ENCODE results near the gene NDUFS7. TPM values are rescaled to one million over a fixed set of nuclear protein-coding genes. Genes with fewer than 3 reads are reported as not detected.
A peak's percentile ranks its signal among the peaks of the same experiment; 100 is the strongest.

The NDUFS7 gene
- total and polyA plus RNA-seq, 2 donors from 2014 or later, result 85.5 to 265 TPM

DNA sequence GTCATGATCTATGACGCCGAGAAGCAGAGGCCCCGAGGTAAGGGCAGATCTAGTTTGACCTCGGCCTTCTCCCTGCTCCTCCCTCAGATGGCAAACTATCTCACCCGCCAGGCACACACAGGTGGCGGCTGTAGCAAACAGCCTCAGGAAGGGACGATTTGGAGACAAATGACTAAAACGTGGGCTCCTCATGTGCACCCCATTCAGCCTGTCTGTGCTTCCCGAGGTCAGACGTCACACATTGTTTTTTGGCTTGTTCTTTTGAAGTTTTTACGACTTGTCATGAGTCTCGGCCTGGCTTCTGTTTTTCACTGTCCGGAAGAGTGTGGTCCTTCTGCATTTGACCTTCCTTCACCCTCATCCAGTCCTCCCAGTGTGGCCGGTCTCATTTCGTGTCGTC lies 38.7 kb downstream of the NDUFS7 start:
- H3K27me3 ChIP-seq (ENCODE audit: control insufficient read depth, insufficient read depth, low read length), result no peaks in the 10 kb centered on the region
- H3K9ac ChIP-seq (ENCODE audit: low read length in 3 of 3), result no peak overlapping the region
- DNase-seq (peak in 1 of 5 donors; percentile 48), FAIRE-seq (no peak)
- H3K9me3 ChIP-seq (ENCODE audit: control insufficient read depth in 2 of 3, insufficient read depth in 1 of 3, low read length in 3 of 3), result no peaks in the 10 kb centered on the region
- TF ChIP-seq, protein P1, sequence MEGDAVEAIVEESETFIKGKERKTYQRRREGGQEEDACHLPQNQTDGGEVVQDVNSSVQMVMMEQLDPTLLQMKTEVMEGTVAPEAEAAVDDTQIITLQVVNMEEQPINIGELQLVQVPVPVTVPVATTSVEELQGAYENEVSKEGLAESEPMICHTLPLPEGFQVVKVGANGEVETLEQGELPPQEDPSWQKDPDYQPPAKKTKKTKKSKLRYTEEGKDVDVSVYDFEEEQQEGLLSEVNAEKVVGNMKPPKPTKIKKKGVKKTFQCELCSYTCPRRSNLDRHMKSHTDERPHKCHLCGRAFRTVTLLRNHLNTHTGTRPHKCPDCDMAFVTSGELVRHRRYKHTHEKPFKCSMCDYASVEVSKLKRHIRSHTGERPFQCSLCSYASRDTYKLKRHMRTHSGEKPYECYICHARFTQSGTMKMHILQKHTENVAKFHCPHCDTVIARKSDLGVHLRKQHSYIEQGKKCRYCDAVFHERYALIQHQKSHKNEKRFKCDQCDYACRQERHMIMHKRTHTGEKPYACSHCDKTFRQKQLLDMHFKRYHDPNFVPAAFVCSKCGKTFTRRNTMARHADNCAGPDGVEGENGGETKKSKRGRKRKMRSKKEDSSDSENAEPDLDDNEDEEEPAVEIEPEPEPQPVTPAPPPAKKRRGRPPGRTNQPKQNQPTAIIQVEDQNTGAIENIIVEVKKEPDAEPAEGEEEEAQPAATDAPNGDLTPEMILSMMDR (IDR thresholded peaks at IDR 0.05; ENCODE audit: borderline replicate concordance, extremely low read depth, insufficient read depth), result no peak
- H3K4me3 ChIP-seq (ENCODE audit: low read length in 3 of 3), result no peak overlapping the region
- peaks cover 0 to 34% (median 32%) of the 10 kb centered on the region in 3 donors for H3K4me1 ChIP-seq (ENCODE audit: control insufficient read depth in 2 of 3, insufficient read depth in 2 of 3, low read depth in 1 of 3, low read length in 3 of 3)
- H3K27ac ChIP-seq (ENCODE audit: low read depth in 2 of 2, low read length in 2 of 2), result peak overlapping the region in 1 of 2 donors; percentile 61
- peaks cover 4 to 53% (median 27%) of the 10 kb centered on the region in 3 donors for H3K36me3 ChIP-seq (ENCODE audit: control insufficient read depth in 2 of 3, insufficient read depth in 3 of 3, low read length in 3 of 3)
- intact Hi-C loops (cut with DNase I), result no loop called here

- peaks cover 4 to 55% (median 30%) of the 10 kb centered on the region in 3 donors for H3K36me3 ChIP-seq (ENCODE audit: control insufficient read depth in 2 of 3, insufficient read depth in 3 of 3, low read length in 3 of 3)
- no peak overlapping the region for H3K4me3 ChIP-seq (ENCODE audit: low read length in 3 of 3)
- intact Hi-C loops (cut with DNase I), result no loop called here
- FAIRE-seq (no peak), DNase-seq (peak in 1 of 5 donors; percentile 71)
- peaks cover 0 to 29% (median 27%) of the 10 kb centered on the region in 3 donors for H3K4me1 ChIP-seq (ENCODE audit: control insufficient read depth in 2 of 3, insufficient read depth in 2 of 3, low read depth in 1 of 3, low read length in 3 of 3)
- TF ChIP-seq, protein P1 (IDR thresholded peaks at IDR 0.05; ENCODE audit: borderline replicate concordance, extremely low read depth, insufficient read depth), result no peak
- peak overlapping the region in 1 of 2 donors; percentile 64 for H3K27ac ChIP-seq (ENCODE audit: low read depth in 2 of 2, low read length in 2 of 2)
- no peaks in the 10 kb centered on the region for H3K9me3 ChIP-seq (ENCODE audit: control insufficient read depth in 2 of 3, insufficient read depth in 1 of 3, low read length in 3 of 3)
- H3K27me3 ChIP-seq (ENCODE audit: control insufficient read depth, insufficient read depth, low read length), result no peaks in the 10 kb centered on the region
- no peak overlapping the region for H3K9ac ChIP-seq (ENCODE audit: low read length in 3 of 3)
Observed at GRCh38 chr19:1422943-1423342, 39.2 kb downstream of the NDUFS7 start.

GRCh38 chr19:1423436-1424191 lies 39.9 kb downstream of the NDUFS7 start:
- Histone ChIP-seq H3K9me3 (ENCODE audit: control insufficient read depth in 2 of 3, insufficient read depth in 1 of 3, low read length in 3 of 3) (no peaks in the 10 kb centered on the region), H3K36me3 (ENCODE audit: control insufficient read depth in 2 of 3, insufficient read depth in 3 of 3, low read length in 3 of 3) (peaks cover 4 to 55% (median 30%) of the 10 kb centered on the region in 3 donors), H3K4me3 (ENCODE audit: low read length in 3 of 3) (no peak overlapping the region), H3K9ac (ENCODE audit: low read length in 3 of 3) (no peak overlapping the region), H3K4me1 (ENCODE audit: control insufficient read depth in 2 of 3, insufficient read depth in 2 of 3, low read depth in 1 of 3, low read length in 3 of 3) (peaks cover 0 to 25% (median 25%) of the 10 kb centered on the region in 3 donors), H3K27ac (ENCODE audit: low read depth in 2 of 2, low read length in 2 of 2) (peak overlapping the region in 1 of 2 donors; percentile 64), H3K27me3 (ENCODE audit: control insufficient read depth, insufficient read depth, low read length) (no peaks in the 10 kb centered on the region)
- intact Hi-C loops (cut with DNase I), result no loop called here
- DNase-seq (peak in 2 of 5 donors; percentile 57 to 58), FAIRE-seq (no peak)
- TF ChIP-seq, protein P1 (IDR thresholded peaks at IDR 0.05; ENCODE audit: borderline replicate concordance, extremely low read depth, insufficient read depth), result no peak

Data from kidney (tissue), 14 donors.